GM21576 (cell line): ENCODE measurements around the gene MAOA.
"Not testable (repeated sequence)": the region's sequence is repeated elsewhere in the genome, so short reads cannot be mapped to it uniquely, and the experiment has no call there.

ENCODE experiments used
- ATAC-seq: cut with Tn5 transposase; IDR thresholded peaks from one replicate; pipeline ENCODE4 v1.9.1; 2021; ENCODE audit warnings: mild to moderate bottlenecking, moderate library complexity; ENCODE audit not compliant: unreplicated experiment

Gene MAOA

DNA sequence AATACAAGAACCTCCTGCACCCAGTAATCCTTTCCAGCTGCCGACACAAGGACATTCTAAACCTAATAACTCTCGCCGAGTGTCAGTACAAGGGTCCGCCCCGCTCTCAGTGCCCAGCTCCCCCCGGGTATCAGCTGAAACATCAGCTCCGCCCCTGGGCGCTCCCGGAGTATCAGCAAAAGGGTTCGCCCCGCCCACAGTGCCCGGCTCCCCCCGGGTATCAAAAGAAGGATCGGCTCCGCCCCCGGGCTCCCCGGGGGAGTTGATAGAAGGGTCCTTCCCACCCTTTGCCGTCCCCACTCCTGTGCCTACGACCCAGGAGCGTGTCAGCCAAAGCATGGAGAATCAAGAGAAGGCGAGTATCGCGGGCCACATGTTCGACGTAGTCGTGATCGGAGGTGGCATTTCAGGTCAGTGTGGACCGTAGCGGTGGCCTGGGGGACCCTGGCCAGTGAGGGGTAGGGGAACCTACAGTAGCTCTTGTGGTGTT, at the start of gene MAOA:
MAOA (plus strand) TSS at position 295 of the 490 bp plus-strand sequence; CDS start at position 338, 43 bp downstream.
- ATAC-seq: no peak

DNA sequence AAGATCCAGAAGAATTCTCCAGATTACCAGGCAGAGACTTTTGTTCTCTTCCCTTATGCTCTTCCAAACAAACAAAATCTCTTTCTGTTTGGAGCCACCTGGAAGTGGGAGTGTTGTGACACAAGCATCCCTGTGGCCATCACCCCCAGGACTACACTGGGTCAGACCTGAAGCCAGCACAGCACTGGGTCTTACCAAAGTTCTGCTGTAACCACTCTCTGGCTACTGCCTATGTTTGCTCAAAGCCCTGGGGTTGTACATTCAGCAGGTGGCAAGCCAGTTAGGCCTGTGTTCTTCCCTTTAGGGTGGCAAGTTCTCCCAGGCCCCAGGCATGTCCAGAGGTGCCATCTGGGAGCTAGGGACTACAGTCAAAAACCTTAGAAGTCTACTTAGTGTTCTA, 43.7 kb upstream of the MAOA start:
- ATAC-seq: no peak

DNA sequence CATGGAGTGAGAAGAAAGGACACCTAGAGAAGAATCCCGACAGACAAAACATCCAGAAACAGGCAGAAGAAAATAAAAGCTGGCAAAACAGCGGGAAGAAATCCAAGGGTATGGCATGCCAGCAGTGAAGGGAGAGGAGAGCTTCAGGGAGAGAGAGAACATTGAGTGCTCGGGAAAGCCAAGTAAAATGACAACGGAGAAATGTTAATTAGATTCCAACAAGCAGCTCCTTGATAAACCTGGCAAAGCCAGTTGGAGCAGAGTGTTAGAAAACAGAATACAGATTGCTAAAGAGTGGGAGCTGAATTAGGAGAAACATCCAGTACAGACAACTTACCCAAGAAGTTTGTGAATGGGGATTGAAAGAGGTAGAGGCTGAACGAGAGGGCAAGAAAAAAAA, 40.4 kb upstream of the MAOA start:
- no peak for ATAC-seq

DNA sequence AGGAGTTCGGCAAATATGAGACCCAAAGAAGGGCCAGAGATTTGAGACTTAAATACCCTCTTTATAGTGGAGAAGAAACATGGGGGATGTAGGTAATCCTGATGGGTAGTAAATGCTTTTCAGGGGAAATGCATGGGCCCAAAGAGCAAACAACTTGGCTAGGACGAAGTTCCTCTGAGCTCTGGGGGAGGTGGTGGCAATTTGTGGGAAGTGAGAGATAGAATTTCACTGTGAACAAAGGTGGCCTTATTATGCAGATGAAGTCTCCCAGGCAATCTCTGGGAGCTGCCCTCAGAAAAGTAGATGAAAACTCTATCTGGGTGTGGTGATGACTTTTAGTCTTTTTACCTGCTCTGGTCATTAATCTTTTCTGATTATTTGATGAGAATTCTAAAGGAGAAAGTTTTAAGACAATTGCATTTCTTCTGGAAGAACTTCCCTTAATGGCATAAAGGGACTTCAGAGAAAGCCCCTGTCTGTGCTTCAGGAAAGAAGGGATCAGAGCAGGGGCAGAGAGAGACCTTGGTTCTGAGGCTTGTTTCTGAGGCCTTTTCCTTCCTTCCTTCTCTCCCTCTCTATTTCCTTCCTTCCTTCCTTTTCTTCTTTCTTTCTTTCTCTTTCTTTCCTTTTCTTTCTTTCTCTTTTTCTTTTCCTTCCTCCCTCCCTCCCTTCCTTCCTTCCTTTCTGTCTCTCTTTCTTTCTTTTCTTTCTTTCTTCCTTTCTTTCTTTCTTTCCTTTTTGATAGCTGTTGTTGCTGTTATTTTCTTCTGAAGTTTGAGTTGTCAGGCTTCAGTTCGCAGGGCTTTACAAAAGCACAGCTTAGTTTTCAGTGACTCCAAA, 37.5 kb upstream of the MAOA start:
- no peak for ATAC-seq

DNA sequence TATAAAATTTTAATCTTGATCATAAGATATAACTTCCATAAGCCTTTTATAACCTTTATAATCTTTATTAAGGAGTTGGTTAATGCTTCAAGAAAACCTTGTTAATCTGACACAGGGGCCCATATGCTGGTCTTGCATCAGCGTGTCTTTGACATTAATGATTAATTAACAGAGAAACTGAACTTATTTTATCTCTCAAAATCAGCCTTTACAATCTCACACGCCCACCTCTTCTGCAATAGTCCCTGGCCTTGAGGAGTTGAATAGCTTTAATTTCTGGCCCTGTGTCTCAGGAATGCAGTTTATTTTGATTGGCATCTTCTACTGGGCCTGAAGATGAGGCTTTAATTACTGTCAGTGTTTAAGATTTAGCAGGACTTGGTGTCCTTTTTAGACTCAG, 36.2 kb upstream of the MAOA start:
- not testable (repeated sequence) for ATAC-seq

DNA sequence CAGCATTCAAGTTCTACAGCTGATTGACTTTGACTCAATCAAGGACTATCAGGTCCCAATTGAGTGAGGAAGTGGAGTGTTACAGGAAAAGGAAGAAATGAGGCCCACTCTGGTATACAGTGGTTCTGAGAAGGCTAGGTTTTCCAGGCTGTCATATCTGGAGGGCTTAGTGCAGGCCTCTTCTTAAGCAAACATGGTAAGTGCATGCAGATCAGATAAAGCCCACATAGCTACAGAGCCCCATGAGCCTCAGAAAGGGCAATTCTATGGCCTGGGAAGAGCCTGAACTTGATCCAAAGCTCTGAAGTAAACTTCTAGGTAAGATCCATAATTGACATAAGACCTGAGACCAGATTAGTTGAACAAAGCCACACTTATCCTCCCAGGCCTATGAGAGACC, 29.0 kb upstream of the MAOA start:
- no peak for ATAC-seq

DNA sequence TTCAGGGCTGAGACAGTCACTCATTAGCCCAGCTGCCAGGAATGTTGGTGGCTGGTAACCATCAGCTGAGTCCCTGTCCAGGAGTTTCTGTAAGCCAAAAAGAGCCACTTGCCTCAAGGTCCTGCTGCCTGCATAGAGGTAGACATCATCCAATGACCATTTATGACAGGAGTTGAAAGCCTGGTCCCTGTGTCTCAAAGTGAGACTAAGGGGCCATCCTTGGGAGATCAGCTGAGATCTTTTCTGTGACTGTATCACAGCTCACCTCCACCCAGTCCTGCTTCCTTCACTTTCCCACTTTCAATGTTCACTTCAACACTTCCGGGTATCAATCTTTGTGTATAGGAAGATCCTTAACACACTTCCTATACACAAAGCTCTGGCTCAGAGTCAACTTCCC, 28.4 kb upstream of the MAOA start:
- ATAC-seq: no peak

DNA sequence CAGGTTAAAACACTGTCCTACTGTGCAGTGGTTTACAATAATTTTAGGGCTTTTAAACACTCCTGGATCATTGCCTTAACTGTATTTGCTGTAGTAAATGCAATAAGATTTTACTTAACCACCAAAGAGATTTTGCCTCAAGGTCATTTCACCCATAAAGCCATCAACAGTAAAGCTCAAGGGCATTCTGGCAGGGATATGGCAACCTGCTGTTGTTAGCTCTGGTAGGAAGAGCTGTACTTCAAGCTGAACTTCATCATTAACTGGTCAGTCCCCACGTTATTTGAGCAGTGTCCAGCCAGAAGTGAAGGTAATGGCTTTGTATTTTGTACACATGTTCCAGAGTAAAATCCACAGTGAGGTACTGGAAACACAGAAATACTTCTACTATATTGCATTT, 26.9 kb upstream of the MAOA start:
- no peak for ATAC-seq

DNA sequence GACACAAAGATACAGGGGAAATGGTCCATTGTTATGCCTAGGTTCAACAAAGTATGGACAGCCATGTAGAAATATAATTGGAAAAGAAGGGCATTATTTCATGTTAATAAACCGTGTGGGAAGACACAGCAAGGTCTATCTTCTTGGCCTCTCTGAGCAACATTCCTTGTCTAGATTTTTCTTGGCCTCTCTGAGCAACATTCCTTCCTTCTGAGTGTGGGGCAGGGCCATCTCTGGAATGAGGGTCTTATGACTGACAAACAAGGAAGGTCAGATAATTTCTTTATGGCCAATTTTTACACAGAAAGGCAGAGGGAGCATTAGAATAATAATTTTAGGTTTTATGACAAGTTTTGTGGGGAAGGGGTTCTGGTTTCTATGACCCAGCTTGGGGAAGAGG, 24.3 kb upstream of the MAOA start:
- no peak for ATAC-seq

DNA sequence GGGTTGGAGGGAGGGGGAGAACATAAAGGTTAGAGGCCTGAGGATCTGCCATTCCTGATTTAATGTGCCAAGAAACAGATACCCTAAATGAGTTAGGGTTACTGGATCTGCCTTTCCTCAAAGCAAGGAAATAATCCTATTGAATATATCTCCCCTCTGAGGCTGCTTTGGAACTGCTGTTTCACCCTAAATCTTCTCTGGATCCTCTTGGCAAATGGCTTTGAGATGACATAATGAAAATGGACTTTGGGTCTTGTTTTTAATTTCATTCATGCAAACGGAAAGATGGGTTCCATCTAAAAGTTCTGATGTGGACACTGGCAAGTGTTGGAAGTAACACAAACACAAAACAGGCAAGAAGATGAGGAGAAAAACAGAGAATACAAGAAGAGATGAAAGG, 23.0 kb upstream of the MAOA start:
- ATAC-seq: no peak

DNA sequence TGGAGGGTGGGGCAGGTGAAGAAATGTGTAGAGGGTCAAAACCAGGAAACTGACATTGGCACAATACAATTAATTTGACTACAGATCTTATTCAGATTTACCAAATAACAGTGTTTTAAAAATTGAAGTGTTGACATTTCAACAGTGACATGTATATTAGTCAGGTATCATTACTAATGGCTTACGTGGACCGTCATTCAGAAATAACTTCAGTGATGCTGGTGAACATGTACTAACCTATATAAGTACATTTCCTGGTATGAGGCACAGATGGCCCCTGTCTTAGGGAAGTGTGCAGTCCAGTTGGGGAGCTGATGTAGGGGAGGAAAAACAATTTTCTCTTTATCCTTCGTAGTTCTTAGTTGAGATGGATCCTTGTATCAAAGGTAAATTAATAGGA, 22.3 kb upstream of the MAOA start:
- ATAC-seq: no peak

DNA sequence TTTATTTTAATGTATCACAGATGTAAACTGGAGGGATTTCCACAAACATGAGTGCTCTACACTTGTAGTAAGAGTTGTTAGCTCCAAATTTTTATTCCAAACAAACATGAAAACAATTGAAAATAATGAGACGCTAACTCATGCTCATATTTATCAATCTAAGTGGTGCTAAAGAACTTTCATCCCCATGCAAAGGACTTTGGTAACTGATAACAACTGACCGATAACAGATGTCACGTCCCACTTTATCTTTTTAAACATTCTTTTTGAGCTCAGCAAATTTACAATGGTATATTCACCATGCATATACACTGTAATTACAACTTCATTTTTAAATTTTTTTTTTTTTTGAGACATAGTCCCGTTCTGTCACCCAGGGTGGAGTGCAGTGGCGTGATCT, 15.6 kb upstream of the MAOA start:
- ATAC-seq: no peak

DNA sequence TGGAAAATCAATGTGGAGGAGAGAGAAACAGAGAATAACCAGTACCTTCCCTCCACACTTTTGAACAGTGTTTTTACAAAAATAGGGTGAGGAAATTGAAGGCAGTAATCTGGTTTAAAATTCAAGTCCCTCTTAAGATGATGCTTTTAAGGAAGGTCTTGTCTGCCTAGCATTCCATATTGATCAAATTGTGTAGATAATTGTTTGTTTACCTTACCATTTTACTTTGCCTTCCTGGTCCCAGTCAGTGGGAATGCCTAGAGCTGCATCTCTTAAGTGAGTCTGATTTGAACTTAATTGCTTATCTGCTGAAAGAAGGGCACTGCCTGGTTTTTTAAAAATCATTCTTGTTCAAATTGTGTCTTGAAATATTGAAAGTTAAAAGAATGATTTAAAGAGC, 14.4 kb upstream of the MAOA start:
- no peak for ATAC-seq

DNA sequence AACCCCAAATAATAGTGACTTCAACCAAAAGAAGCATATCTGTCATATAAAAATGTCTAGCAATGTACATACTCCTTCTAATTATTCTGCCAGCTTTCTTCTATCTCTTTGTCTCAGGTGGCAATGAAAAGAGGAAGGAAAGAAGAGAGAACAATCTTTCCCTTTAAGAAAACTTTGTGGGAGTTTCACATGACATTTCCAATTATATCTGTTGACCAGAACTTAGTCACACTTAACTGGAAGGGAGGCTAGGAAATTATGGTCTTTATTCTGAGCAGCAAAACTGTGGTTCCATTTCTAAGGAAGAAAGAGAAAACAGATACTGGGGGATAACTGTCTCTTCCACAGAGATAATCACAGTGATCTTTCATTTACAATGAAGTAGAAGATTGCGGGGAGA, 12.9 kb upstream of the MAOA start:
- no peak for ATAC-seq

DNA sequence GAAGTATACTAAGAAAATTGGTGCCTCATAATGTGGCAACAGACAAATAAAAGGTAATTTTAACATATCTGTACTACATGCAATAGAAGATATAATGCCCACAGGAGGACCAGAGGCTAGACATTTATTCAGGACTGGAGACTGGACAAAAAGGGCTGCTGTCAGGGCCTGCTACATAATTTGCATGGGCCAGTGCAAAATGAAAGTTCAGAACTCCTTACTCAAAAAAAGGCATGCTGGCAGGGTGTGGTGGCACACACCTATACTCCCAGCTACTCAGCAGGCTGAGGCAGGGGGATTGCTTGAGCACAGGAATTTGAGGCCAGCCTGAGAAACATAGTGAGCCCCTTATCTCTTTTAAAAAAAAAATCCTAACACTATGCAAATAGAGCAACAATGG, 12.4 kb upstream of the MAOA start:
- no peak for ATAC-seq

DNA sequence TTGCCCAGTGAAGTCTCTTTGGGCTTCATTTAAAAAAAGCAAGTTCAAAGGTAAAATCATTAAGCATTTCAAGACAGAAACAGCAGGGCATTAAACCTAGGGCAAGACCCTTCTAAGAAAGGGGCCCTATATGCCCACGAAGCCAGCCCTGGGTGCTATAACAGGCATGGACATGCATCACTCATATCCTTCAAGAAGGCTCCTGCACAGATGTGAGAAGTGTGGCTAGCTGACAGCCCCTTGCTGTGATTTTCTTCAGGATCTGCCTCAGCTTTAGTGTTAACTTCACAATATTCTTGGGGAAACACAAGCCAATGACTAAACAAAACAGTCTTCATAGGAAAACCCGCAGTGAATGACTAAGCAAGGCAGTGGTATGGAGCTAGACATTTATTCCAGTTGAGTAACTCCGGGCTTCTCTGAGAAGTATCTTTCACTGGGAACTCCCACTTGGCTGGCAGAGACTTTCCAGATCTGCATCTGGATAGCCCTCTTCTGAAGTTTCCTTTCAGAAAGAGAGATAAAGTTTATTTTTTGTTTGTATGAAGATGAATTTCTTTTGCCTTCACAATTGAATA, 11.9 kb upstream of the MAOA start:
- no peak for ATAC-seq

DNA sequence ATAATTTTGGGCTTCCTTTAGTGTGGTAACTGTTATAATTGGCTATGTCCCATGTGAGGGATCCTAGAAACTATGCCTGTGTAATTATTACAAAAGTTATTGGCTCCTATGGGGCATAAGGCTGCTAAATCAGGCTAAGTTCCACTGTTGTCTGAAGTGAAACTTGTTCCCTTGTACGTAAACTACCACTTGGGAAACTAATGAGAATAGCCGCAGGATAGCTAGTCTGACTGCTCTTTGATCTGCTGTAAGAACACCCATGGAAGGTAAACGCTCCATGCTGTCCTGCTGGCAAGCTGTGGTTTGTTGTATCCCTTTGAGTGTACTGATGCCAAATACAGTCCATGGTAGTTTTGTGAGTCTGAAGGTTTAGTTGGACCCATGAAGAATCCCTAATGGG, 9.3 kb upstream of the MAOA start:
- ATAC-seq: no peak

DNA sequence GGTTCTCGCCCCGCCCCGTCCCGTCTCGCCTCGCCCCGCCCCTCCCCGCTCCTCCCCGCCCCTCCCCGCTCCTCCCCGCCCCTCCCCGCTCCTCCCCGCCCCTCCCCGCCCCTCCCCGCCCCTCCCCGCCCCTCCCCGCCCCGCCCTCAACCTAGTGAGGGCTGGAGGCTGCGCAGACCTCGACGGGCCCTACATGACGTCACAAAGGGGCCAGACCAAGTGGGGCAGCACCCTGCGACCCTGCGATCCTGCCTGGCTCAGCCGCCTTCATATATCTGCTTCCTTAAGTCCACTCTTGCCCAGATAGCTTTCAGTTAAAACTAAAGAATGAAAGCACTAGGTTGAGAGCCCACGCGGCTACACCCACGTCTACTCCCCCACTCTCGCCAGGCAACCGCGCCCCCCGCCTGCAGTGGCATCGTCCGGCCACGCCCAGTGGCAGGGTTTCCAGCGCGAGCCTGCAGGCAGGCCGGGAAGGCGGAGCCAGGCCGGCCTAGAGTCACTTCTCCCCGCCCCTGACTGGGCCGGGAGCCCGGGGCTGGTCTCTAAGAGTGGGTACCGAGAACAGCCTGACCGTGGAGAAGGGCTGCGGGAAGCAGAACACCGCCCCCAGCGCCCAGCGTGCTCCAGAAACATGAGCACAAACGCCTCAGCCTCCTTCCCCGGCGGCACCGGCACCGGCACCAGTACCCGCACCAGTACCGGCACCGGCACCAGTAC, 1.5 kb upstream of the MAOA start:
- ATAC-seq: peak; percentile 95

DNA sequence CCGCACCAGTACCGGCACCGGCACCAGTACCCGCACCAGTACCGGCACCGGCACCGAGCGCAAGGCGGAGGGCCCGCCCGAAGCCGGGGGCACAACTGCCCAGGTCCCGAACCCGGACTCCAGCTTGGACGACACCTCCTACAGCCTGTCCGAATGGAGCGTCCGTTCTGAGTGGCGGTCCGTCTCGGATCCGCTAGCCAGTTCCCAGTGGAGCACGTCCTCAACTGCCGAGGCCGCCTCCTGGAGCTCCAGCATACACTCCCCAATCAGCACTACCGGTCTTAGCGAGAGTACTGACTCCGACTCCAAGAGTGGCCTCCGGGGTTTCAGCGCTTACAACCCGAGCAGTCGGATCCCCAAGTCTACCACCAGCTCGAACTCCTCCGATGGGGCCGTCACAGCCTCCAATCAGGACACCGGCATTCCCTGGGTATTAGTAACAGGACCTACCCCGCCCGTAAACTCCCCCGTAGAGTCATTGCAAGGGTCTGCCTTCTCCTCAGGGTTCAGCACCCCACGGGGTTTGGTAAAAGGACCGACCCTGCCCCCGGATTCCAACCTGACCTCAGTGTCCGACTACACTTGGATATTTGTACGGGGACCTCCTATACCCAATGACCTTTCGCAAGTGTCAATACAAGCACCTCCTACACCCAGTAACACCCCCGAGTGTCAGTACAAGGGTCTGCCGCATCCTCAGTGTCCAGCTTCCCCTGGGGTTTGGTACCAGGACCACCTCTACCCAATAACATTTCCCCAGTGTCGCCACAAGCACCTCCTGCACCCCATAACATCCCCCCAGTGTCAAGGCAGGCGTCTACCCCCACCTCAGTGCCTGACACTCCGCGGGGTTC, 721 bp upstream of the MAOA start:
- no peak for ATAC-seq

DNA sequence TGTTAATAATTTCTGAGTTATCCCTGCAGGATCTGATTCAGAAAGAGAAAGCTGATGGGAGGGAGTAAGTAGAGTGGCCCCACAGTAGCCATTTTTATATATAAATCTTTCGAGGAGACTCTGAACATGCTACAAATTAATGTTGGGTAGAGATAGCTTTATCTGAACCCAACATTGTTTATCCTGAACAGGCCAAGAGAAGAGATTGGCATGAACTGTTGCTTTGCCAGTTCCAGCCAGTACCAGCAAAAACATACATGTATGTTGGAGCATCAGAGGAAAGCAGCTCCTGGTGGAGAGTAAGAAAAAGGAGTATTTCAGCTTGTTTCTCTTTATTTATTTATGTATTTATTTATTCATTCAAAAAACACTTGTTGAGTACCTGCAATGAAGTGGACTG, 1.6 kb downstream of the MAOA start:
- ATAC-seq: no peak
